ENCODE measurements around the gene SCAPER.

The SCAPER gene

GRCh38 chr15:76501011-76501410 lies 404.1 kb downstream of the SCAPER start:
- Histone ChIP-seq H3K9me3 (ENCODE audit: insufficient read depth, low read length) (no peaks in the 10 kb centered on the region), H3K27me3 (ENCODE audit: low read depth, low read length) (no peaks in the 10 kb centered on the region), H3K9ac (ENCODE audit: low read length) (no peak overlapping the region), H3K36me3 (replicated peaks; ENCODE audit: low read depth, low read length) (no peaks in the 10 kb centered on the region), H3K4me2 (ENCODE audit: low read length) (no peak overlapping the region), H3K4me3 (ENCODE audit: low read length) (no peak overlapping the region), H3K4me1 (ENCODE audit: low read length) (peaks cover 10% of the 10 kb centered on the region), H3K79me2 (ENCODE audit: low read length) (no peaks in the 10 kb centered on the region), H2AFZ (ENCODE audit: low read depth, low read length) (no peak overlapping the region), H3K27ac (ENCODE audit: low read length) (no peak overlapping the region), H4K20me1 (ENCODE audit: insufficient read depth, low read length) (no peaks in the 10 kb centered on the region)
- TF ChIP-seq EZH2phosphoT487 (IDR thresholded peaks at IDR 0.05; ENCODE audit: low read depth), result no peak
- no peak for TF ChIP-seq CTCF (IDR thresholded peaks at IDR 0.05; ENCODE audit: low read depth, low read length)

- no peaks in the 10 kb centered on the region for H4K20me1 ChIP-seq (ENCODE audit: insufficient read depth, low read length)
- H3K9ac ChIP-seq (ENCODE audit: low read length), result no peak overlapping the region
- no peaks in the 10 kb centered on the region for H3K79me2 ChIP-seq (ENCODE audit: low read length)
- no peak overlapping the region for H2AFZ ChIP-seq (ENCODE audit: low read depth, low read length)
- no peaks in the 10 kb centered on the region for H3K9me3 ChIP-seq (ENCODE audit: insufficient read depth, low read length)
- no peaks in the 10 kb centered on the region for H3K4me1 ChIP-seq (ENCODE audit: low read length)
- TF ChIP-seq CTCF (IDR thresholded peaks at IDR 0.05; ENCODE audit: low read depth, low read length) (no peak), EZH2phosphoT487 (IDR thresholded peaks at IDR 0.05; ENCODE audit: low read depth) (no peak)
- H3K27me3 ChIP-seq (ENCODE audit: low read depth, low read length), result no peaks in the 10 kb centered on the region
- no peak overlapping the region for H3K4me2 ChIP-seq (ENCODE audit: low read length)
- no peak overlapping the region for H3K27ac ChIP-seq (ENCODE audit: low read length)
- H3K36me3 ChIP-seq (replicated peaks; ENCODE audit: low read depth, low read length), result no peaks in the 10 kb centered on the region
- H3K4me3 ChIP-seq (ENCODE audit: low read length), result no peak overlapping the region
Observed at GRCh38 chr15:76495487-76495886, 409.7 kb downstream of the SCAPER start.

- H4K20me1 ChIP-seq (ENCODE audit: insufficient read depth, low read length), result no peaks in the 10 kb centered on the region
- H3K9ac ChIP-seq (ENCODE audit: low read length), result no peak overlapping the region
- no peaks in the 10 kb centered on the region for H3K4me1 ChIP-seq (ENCODE audit: low read length)
- no peak overlapping the region for H2AFZ ChIP-seq (ENCODE audit: low read depth, low read length)
- H3K4me2 ChIP-seq (ENCODE audit: low read length), result no peak overlapping the region
- H3K36me3 ChIP-seq (replicated peaks; ENCODE audit: low read depth, low read length), result no peaks in the 10 kb centered on the region
- H3K27me3 ChIP-seq (ENCODE audit: low read depth, low read length), result no peaks in the 10 kb centered on the region
- H3K79me2 ChIP-seq (ENCODE audit: low read length), result no peaks in the 10 kb centered on the region
- no peak overlapping the region for H3K27ac ChIP-seq (ENCODE audit: low read length)
- TF ChIP-seq EZH2phosphoT487 (IDR thresholded peaks at IDR 0.05; ENCODE audit: low read depth), result no peak
- TF ChIP-seq CTCF (IDR thresholded peaks at IDR 0.05; ENCODE audit: low read depth, low read length), result no peak
- no peak overlapping the region for H3K4me3 ChIP-seq (ENCODE audit: low read length)
- H3K9me3 ChIP-seq (ENCODE audit: insufficient read depth, low read length), result no peaks in the 10 kb centered on the region
Observed at GRCh38 chr15:76492538-76492937, 412.6 kb downstream of the SCAPER start.

GRCh38 chr15:76483752-76484151 lies 421.4 kb downstream of the SCAPER start:
- no peak overlapping the region for H3K4me2 ChIP-seq (ENCODE audit: low read length)
- no peak for TF ChIP-seq CTCF (IDR thresholded peaks at IDR 0.05; ENCODE audit: low read depth, low read length)
- TF ChIP-seq EZH2phosphoT487 (IDR thresholded peaks at IDR 0.05; ENCODE audit: low read depth), result no peak
- H3K9me3 ChIP-seq (ENCODE audit: insufficient read depth, low read length), result no peaks in the 10 kb centered on the region
- H3K27ac ChIP-seq (ENCODE audit: low read length), result no peak overlapping the region
- H2AFZ ChIP-seq (ENCODE audit: low read depth, low read length), result no peak overlapping the region
- H4K20me1 ChIP-seq (ENCODE audit: insufficient read depth, low read length), result no peaks in the 10 kb centered on the region
- H3K79me2 ChIP-seq (ENCODE audit: low read length), result no peaks in the 10 kb centered on the region
- H3K4me1 ChIP-seq (ENCODE audit: low read length), result no peaks in the 10 kb centered on the region
- H3K4me3 ChIP-seq (ENCODE audit: low read length), result no peak overlapping the region
- H3K36me3 ChIP-seq (replicated peaks; ENCODE audit: low read depth, low read length), result no peaks in the 10 kb centered on the region
- H3K9ac ChIP-seq (ENCODE audit: low read length), result no peak overlapping the region
- H3K27me3 ChIP-seq (ENCODE audit: low read depth, low read length), result no peaks in the 10 kb centered on the region

Data from OCI-LY3 (cell line).